GM21381 (cell line): ENCODE data around the gene ADAMTS1.

Source experiments
- ATAC-seq: cut with Tn5 transposase; IDR thresholded peaks from one replicate; pipeline ENCODE4 v1.9.1; 2021; ENCODE audit warnings: mild to moderate bottlenecking, moderate library complexity; ENCODE audit not compliant: unreplicated experiment

The ADAMTS1 gene

GRCh38 chr21:26788790-26789189, 56.4 kb downstream of the ADAMTS1 start:
- ATAC-seq = no peak
